WTC11 (cell line): ENCODE data around the gene INPP5E. TPM values are rescaled to one million over a fixed set of nuclear protein-coding genes. Genes with fewer than 3 reads are reported as not detected.
A peak's percentile ranks its signal among the peaks of the same experiment; 100 is the strongest.

ENCODE experiments used
- AR ChIP-seq: fragments of 250-450 bp; sonication (Bioruptor Pico); IDR thresholded peaks from 2 replicates; pipeline ENCODE4 v1.9.0; 2021; ENCODE audit warnings: mild to moderate bottlenecking
- CREM ChIP-seq: sonication (generic); formaldehyde crosslinking; IDR thresholded peaks from 2 replicates; pipeline ENCODE4 v1.8.1; 2022; ENCODE audit warnings: mild to moderate bottlenecking, missing genetic modification reagents, moderate library complexity
- EMX1 ChIP-seq: fragments of 250-450 bp; sonication (Bioruptor Pico); IDR thresholded peaks from 2 replicates; pipeline ENCODE4 v1.8.0; 2021; ENCODE audit warnings: mild to moderate bottlenecking
- FOXK1 ChIP-seq: sonication (generic); formaldehyde crosslinking; IDR thresholded peaks from 2 replicates; pipeline ENCODE4 v1.8.0; 2022; ENCODE audit warnings: mild to moderate bottlenecking, moderate library complexity, missing genetic modification reagents
- FOXP1 ChIP-seq: sonication (generic); formaldehyde crosslinking; IDR thresholded peaks from 2 replicates; pipeline ENCODE4 v1.8.0; 2022; ENCODE audit warnings: missing genetic modification reagents, mild to moderate bottlenecking, moderate library complexity, borderline replicate concordance
- GRHL2 ChIP-seq: fragments of 250-450 bp; sonication (Bioruptor Pico); IDR thresholded peaks from 2 replicates; pipeline ENCODE4 v1.8.0; 2022; ENCODE audit warnings: mild to moderate bottlenecking, moderate library complexity; ENCODE audit not compliant: insufficient replicate concordance, severe bottlenecking
- HMGA2 ChIP-seq: fragments of 250-450 bp; sonication (Bioruptor Pico); IDR thresholded peaks from 2 replicates; pipeline ENCODE4 v1.4.0; 2021; ENCODE audit warnings: mild to moderate bottlenecking, moderate library complexity
- IRF2 ChIP-seq: sonication (generic); formaldehyde crosslinking; IDR thresholded peaks from 2 replicates; pipeline ENCODE4 v1.8.0; 2022; ENCODE audit warnings: low read depth, missing genetic modification reagents, borderline replicate concordance
- NFE2L1 ChIP-seq: sonication (generic); formaldehyde crosslinking; IDR thresholded peaks from 2 replicates; pipeline ENCODE4 v1.8.1; 2023; ENCODE audit warnings: missing genetic modification reagents
- PRRX2 ChIP-seq: fragments of 250-450 bp; sonication (Bioruptor Pico); IDR thresholded peaks from 2 replicates; pipeline ENCODE4 v1.8.0; 2021; ENCODE audit warnings: mild to moderate bottlenecking
- TEAD1 ChIP-seq: sonication (generic); formaldehyde crosslinking; IDR thresholded peaks from 2 replicates; pipeline ENCODE4 v1.8.0; 2022; ENCODE audit warnings: mild to moderate bottlenecking, missing genetic modification reagents
- TEAD4 ChIP-seq: sonication (generic); formaldehyde crosslinking; IDR thresholded peaks from 2 replicates; pipeline ENCODE4 v1.8.0; 2022; ENCODE audit warnings: mild to moderate bottlenecking, missing genetic modification reagents
- ZMAT4 ChIP-seq: fragments of 250-450 bp; sonication (Bioruptor Pico); IDR thresholded peaks from 2 replicates; pipeline ENCODE4 v1.9.0; 2021; ENCODE audit warnings: mild to moderate bottlenecking
- ZNF416 ChIP-seq: fragments of 250-450 bp; sonication (Bioruptor Pico); IDR thresholded peaks from 2 replicates; pipeline ENCODE4 v1.9.0; 2021; ENCODE audit warnings: mild to moderate bottlenecking, inconsistent platforms
- ZSCAN18 ChIP-seq: fragments of 250-450 bp; sonication (Bioruptor Pico); IDR thresholded peaks from 2 replicates; pipeline ENCODE4 v2.1.2; 2022; ENCODE audit warnings: mild to moderate bottlenecking, moderate library complexity
- total RNA-seq: library from RNA; stranded (reverse); gene quantifications from 3 replicates; pipeline ENCODE4 v1.2.3, GENCODE V29; 2021
- TF ChIP-seq, protein P1 (sequence below): sonication (generic); formaldehyde crosslinking; IDR thresholded peaks from 2 replicates; pipeline ENCODE4 v1.8.1; 2023; ENCODE audit warnings: mild to moderate bottlenecking, moderate library complexity, missing genetic modification reagents
- TF ChIP-seq, protein P2 (sequence below): sonication (generic); formaldehyde crosslinking; IDR thresholded peaks from 2 replicates; pipeline ENCODE4 v1.8.0; 2022; ENCODE audit warnings: mild to moderate bottlenecking, missing genetic modification reagents
- TF ChIP-seq, protein P3 (sequence below): sonication (generic); formaldehyde crosslinking; IDR thresholded peaks from 2 replicates; pipeline ENCODE4 v1.8.1; 2023; ENCODE audit warnings: mild to moderate bottlenecking, missing genetic modification reagents, moderate library complexity
- TF ChIP-seq, protein P4 (sequence below): fragments of 250-450 bp; sonication (Bioruptor Pico); IDR thresholded peaks from 2 replicates; pipeline ENCODE4 v1.9.0; 2021; ENCODE audit warnings: mild to moderate bottlenecking, borderline replicate concordance

The INPP5E gene
- total RNA-seq, 1 experiment from 2014 or later: 24.0 TPM

GRCh38 chr9:136483589-136484152 is 44.0 kb upstream of the INPP5E start (continued):
- TF ChIP-seq AR (no peak), TEAD4 (no peak), EMX1 (CRISPR knock-in tag) (no peak), HMGA2 (no peak), ZNF416 (CRISPR knock-in tag) (no peak), CREM (0 out of 2 replicates have a peak, but pooled peaks have one; percentile 33), NFE2L1 (no peak), GRHL2 (CRISPR knock-in tag) (no peak), ZMAT4 (CRISPR knock-in tag) (no peak), ZSCAN18 (no peak), IRF2 (CRISPR knock-in tag) (no peak), PRRX2 (CRISPR knock-in tag) (no peak), FOXP1 (no peak), FOXK1 (CRISPR knock-in tag) (peak; percentile 73; the same call in 1 of the 2 replicates), TEAD1 (CRISPR knock-in tag) (peak; percentile 81)
- TF ChIP-seq, protein P1, sequence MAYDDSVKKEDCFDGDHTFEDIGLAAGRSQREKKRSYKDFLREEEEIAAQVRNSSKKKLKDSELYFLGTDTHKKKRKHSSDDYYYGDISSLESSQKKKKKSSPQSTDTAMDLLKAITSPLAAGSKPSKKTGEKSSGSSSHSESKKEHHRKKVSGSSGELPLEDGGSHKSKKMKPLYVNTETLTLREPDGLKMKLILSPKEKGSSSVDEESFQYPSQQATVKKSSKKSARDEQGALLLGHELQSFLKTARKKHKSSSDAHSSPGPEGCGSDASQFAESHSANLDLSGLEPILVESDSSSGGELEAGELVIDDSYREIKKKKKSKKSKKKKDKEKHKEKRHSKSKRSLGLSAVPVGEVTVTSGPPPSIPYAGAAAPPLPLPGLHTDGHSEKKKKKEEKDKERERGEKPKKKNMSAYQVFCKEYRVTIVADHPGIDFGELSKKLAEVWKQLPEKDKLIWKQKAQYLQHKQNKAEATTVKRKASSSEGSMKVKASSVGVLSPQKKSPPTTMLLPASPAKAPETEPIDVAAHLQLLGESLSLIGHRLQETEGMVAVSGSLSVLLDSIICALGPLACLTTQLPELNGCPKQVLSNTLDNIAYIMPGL: 0 out of 2 replicates have a peak, but pooled peaks have one; percentile 43
- TF ChIP-seq, protein P2, sequence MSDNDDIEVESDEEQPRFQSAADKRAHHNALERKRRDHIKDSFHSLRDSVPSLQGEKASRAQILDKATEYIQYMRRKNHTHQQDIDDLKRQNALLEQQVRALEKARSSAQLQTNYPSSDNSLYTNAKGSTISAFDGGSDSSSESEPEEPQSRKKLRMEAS (CRISPR knock-in tag): peak; percentile 38; the same call in 1 of the 2 replicates
- TF ChIP-seq, protein P3, sequence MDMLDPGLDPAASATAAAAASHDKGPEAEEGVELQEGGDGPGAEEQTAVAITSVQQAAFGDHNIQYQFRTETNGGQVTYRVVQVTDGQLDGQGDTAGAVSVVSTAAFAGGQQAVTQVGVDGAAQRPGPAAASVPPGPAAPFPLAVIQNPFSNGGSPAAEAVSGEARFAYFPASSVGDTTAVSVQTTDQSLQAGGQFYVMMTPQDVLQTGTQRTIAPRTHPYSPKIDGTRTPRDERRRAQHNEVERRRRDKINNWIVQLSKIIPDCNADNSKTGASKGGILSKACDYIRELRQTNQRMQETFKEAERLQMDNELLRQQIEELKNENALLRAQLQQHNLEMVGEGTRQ: peak; percentile 31; the same call in 1 of the 2 replicates
- TF ChIP-seq, protein P4, sequence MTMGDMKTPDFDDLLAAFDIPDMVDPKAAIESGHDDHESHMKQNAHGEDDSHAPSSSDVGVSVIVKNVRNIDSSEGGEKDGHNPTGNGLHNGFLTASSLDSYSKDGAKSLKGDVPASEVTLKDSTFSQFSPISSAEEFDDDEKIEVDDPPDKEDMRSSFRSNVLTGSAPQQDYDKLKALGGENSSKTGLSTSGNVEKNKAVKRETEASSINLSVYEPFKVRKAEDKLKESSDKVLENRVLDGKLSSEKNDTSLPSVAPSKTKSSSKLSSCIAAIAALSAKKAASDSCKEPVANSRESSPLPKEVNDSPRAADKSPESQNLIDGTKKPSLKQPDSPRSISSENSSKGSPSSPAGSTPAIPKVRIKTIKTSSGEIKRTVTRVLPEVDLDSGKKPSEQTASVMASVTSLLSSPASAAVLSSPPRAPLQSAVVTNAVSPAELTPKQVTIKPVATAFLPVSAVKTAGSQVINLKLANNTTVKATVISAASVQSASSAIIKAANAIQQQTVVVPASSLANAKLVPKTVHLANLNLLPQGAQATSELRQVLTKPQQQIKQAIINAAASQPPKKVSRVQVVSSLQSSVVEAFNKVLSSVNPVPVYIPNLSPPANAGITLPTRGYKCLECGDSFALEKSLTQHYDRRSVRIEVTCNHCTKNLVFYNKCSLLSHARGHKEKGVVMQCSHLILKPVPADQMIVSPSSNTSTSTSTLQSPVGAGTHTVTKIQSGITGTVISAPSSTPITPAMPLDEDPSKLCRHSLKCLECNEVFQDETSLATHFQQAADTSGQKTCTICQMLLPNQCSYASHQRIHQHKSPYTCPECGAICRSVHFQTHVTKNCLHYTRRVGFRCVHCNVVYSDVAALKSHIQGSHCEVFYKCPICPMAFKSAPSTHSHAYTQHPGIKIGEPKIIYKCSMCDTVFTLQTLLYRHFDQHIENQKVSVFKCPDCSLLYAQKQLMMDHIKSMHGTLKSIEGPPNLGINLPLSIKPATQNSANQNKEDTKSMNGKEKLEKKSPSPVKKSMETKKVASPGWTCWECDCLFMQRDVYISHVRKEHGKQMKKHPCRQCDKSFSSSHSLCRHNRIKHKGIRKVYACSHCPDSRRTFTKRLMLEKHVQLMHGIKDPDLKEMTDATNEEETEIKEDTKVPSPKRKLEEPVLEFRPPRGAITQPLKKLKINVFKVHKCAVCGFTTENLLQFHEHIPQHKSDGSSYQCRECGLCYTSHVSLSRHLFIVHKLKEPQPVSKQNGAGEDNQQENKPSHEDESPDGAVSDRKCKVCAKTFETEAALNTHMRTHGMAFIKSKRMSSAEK (CRISPR knock-in tag): no peak
